Activated naive CD4-positive, alpha-beta T cell treated with anti-CD3 and anti-CD28 coated beads, Interleukin-2, amount 50 U/mL, for 24 hours (primary cell): ENCODE measurements around the gene SORCS2.

Source experiments
- H3K27ac Mint-ChIP-seq: one replicate; pipeline ENCODE4 v1.8.0; 2021; ENCODE audit warnings: mild to moderate bottlenecking, mixed read lengths
- H3K27me3 Mint-ChIP-seq: one replicate; pipeline ENCODE4 v1.8.0; 2021; ENCODE audit warnings: mixed read lengths
- H3K36me3 Mint-ChIP-seq: one replicate; pipeline ENCODE4 v1.8.0; 2021; ENCODE audit warnings: mixed read lengths
- H3K4me1 Mint-ChIP-seq: one replicate; pipeline ENCODE4 v1.8.0; 2021; ENCODE audit warnings: mixed read lengths
- H3K4me3 Mint-ChIP-seq: one replicate; pipeline ENCODE4 v1.8.0; 2021; ENCODE audit warnings: mild to moderate bottlenecking, mixed read lengths
- H3K9me3 Mint-ChIP-seq: one replicate; pipeline ENCODE4 v1.8.0; 2021; ENCODE audit warnings: mixed read lengths

SORCS2 gene

DNA sequence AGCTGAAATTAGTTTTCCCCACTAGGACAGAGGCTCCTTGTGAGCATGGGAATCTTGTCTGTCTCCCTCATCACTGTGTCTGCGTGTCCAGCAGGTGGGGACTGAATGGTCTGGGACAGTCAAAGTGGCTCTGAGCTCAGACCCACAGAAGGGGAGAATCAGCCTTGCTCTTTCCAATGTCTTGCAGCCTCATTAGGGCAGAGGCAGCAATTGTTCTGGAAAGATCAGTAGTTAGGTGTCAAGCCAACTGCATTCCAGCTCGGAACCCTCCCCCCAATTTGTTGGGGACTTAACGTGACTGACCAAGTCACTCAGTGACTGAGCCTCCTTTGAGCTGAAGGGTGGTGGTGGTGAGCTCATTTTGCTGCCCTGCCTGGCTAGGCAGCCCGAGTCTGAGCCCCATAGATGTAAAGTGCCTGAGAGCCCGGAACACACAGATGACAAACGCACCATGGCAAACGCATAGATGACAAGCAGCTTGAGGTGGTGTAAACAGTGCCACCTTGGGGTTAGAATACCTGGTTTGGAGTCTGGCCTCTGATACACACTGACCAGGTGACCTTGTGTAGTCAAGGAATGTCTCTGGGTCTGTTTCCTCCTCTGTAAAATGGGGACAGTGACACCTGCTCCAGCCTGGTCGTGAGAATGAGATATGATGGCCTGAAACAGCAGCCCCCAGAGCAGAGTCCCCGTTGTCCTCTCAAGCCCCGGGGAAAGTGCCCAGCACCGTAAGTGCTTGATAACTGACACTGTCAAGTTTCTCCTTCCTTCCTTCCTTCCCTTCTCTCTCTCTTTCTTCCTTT, 2.7 kb upstream of the SORCS2 start:
- H3K4me1 Mint-ChIP-seq, result no peaks in the 10 kb centered on the region
- H3K4me3 Mint-ChIP-seq, result no peak overlapping the region
- H3K27ac Mint-ChIP-seq, result no peak overlapping the region
- H3K27me3 Mint-ChIP-seq, result peaks cover 16% of the 10 kb centered on the region
- no peaks in the 10 kb centered on the region for H3K36me3 Mint-ChIP-seq
- no peaks in the 10 kb centered on the region for H3K9me3 Mint-ChIP-seq

- no peaks in the 10 kb centered on the region for H3K4me1 Mint-ChIP-seq
- no peaks in the 10 kb centered on the region for H3K36me3 Mint-ChIP-seq
- H3K9me3 Mint-ChIP-seq, result no peaks in the 10 kb centered on the region
- H3K4me3 Mint-ChIP-seq, result no peak overlapping the region
- H3K27ac Mint-ChIP-seq, result no peak overlapping the region
- H3K27me3 Mint-ChIP-seq, result peaks cover 18% of the 10 kb centered on the region
Observed at GRCh38 chr4:7190278-7190594, 2.1 kb upstream of the SORCS2 start.

DNA sequence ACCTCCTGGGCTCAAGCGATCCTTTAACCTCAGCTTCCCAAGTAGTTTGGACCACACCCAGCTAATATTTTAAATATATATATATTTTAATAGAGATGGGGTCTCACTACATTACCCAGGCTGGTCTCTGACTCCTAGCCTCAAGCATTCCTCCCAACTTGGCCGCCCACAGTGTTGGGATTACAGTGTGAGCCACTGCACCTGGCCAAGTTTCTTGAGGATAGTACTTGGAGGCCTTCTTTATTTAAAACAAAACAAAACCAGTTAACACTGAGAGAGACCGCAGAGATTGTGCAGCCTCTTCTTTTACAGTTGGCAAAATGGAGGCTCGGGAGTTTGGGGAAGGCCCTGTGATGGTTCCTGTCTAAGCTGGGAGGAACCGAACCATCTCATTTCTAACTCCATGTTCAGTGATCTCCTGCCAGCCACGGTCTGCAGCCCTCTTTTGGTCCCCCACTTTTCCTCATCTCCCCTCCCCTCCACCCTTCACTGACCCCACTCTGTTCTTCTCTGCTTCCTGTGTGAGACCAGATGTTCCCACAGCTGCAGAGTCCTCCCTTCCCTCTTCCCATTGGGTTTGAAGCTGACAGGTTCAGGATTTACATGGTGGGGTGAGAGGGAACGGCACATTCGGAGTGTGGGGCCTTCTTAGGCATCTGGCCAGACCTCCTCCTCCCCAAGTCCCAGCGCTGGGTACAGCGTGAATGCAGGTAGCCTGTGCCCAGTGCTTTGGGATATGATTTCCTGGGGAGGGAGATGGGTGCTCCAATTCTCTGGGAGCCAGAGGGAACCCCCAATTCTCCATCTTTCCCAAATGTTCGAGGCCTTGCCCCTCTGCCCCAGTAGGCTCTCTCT, 1.4 kb upstream of the SORCS2 start:
- Mint-ChIP-seq H3K27ac (no peak overlapping the region), H3K4me3 (no peak overlapping the region), H3K36me3 (no peaks in the 10 kb centered on the region), H3K27me3 (peaks cover 18% of the 10 kb centered on the region), H3K9me3 (no peaks in the 10 kb centered on the region), H3K4me1 (no peaks in the 10 kb centered on the region)

- Mint-ChIP-seq H3K27ac (no peak overlapping the region), H3K4me3 (peak overlapping the region; percentile 54), H3K4me1 (no peaks in the 10 kb centered on the region), H3K36me3 (no peaks in the 10 kb centered on the region), H3K27me3 (peaks cover 19% of the 10 kb centered on the region), H3K9me3 (no peaks in the 10 kb centered on the region)
Observed at GRCh38 chr4:7191546-7192251, 639 bp upstream of the SORCS2 start.

DNA sequence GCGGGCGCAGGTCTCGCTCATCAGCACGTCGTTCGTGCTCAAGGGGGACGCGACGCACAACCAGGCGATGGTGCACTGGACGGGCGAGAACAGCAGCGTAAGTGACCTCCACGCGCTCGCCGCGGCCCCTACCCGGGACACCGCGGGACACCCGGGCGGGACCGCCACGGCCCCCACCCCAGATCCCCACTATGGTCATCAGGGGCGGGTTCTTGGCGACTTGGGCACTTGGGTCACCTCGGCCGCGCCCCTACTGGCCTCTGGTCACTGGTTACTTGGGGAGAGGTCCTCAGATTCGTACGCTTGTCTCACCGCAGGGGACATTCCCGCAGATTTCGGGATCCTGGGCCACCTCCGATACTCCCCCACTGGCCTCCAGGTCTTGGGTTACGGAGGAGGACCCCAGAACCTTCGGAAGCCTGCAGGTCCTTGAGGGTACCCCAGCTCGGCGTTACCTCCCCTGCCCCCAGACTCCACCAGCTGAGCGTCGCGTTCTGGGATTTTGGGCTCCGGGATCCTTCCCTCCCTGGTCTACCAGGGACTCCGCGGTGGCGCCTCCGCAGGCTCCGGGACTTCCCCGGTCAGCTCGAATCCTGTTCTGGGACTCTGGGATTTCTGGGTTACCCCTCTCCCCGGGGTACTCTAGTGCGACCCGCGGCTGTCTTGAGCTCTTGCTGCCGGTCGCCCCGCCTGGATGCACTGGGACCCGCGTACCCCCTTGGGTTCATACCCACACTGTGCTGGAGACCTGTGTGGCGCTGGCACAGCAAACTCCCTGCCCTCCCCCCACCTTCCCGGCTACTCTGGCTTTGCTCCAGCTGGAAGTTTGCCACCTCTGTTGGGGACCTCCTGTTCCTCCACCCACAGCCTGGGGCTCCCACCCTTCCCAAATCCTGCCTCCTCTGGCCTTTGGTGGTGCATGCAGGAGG, 956 bp downstream of the SORCS2 start:
- Mint-ChIP-seq H3K4me1 (no peaks in the 10 kb centered on the region), H3K27ac (no peak overlapping the region), H3K36me3 (no peaks in the 10 kb centered on the region), H3K9me3 (no peaks in the 10 kb centered on the region), H3K27me3 (peaks cover 22% of the 10 kb centered on the region), H3K4me3 (peak overlapping the region; percentile 19)

GRCh38 chr4:7194251-7195140, 2.2 kb downstream of the SORCS2 start:
- H3K4me1 Mint-ChIP-seq, result no peaks in the 10 kb centered on the region
- H3K4me3 Mint-ChIP-seq, result no peak overlapping the region
- no peaks in the 10 kb centered on the region for H3K9me3 Mint-ChIP-seq
- no peaks in the 10 kb centered on the region for H3K36me3 Mint-ChIP-seq
- H3K27me3 Mint-ChIP-seq, result peaks cover 24% of the 10 kb centered on the region
- H3K27ac Mint-ChIP-seq, result no peak overlapping the region

GRCh38 chr4:7195141-7195515, 2.8 kb downstream of the SORCS2 start:
- Mint-ChIP-seq H3K36me3 (no peaks in the 10 kb centered on the region), H3K9me3 (no peaks in the 10 kb centered on the region), H3K27ac (no peak overlapping the region), H3K4me1 (no peaks in the 10 kb centered on the region), H3K4me3 (no peak overlapping the region), H3K27me3 (peaks cover 22% of the 10 kb centered on the region)

DNA sequence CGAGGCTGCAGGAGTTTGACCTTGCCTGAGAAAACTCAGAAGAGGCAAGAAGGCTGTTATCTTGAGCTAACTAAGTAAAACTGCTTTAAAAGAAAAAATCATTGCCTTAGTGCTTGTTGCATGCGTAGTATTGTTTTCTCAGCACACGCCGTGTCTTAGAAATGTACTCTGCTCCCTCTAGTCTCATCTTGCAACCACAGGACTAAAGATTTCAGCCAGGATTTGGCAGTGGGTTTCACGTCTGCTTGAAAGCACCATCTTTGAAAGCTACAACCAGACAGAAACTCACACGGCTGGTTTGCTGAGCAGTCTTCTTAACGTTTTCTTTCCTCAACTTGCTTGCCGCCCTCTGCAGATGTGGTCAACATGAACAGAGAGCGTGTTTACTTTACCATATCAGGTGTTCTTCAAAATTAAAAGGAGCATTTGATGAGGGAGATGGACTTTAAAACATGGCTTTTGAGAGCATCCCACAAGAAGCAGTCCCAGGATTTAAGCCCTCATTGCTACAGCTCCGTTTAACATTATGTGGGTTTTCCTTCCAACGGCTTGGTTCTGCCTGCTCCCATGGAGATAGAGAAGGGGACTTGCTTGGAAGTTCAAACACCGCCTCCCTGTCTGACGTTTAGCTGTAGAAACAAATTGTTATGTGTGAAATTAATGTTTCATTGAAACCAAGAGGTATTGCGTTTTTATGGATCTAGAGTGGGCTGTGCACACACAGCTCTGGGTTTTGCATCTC, 3.4 kb downstream of the SORCS2 start:
- peaks cover 19% of the 10 kb centered on the region for H3K27me3 Mint-ChIP-seq

GRCh38 chr4:7196288-7196651, 3.9 kb downstream of the SORCS2 start:
- Mint-ChIP-seq H3K27me3 (peaks cover 20% of the 10 kb centered on the region), H3K27ac (no peak overlapping the region), H3K36me3 (no peaks in the 10 kb centered on the region), H3K4me3 (no peak overlapping the region), H3K9me3 (no peaks in the 10 kb centered on the region), H3K4me1 (no peaks in the 10 kb centered on the region)

More for the DNA sequence above, 3.4 kb downstream of the SORCS2 start:
- Mint-ChIP-seq H3K4me3 (no peak overlapping the region), H3K27ac (no peak overlapping the region), H3K9me3 (no peaks in the 10 kb centered on the region), H3K4me1 (no peaks in the 10 kb centered on the region), H3K36me3 (no peaks in the 10 kb centered on the region)

- Mint-ChIP-seq H3K9me3 (no peaks in the 10 kb centered on the region), H3K4me1 (no peaks in the 10 kb centered on the region), H3K4me3 (no peak overlapping the region), H3K36me3 (no peaks in the 10 kb centered on the region), H3K27me3 (peaks cover 20% of the 10 kb centered on the region), H3K27ac (no peak overlapping the region)
Observed at GRCh38 chr4:7196736-7197135, 4.4 kb downstream of the SORCS2 start.

DNA sequence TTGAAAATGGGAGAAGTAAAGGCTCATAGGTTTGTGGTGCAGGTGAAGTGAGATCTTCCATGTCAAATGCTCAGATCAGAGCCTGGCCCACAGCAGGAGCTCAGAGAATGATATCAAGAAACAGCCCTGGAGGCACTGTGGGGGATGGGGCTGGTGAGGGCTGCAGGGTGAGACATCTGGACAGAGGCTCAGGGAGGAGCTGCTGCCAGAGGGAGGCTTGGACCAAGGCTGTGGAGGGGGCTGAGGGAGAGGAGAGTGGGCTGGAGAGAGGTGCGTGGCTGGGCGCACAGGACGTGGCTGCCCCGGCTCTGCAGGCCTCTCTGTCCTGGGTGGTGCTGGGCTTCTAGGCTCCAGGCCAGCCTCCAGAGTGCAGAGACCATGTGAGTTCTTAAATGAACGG, 5.6 kb downstream of the SORCS2 start:
- no peak overlapping the region for H3K4me3 Mint-ChIP-seq
- H3K9me3 Mint-ChIP-seq, result no peaks in the 10 kb centered on the region
- no peak overlapping the region for H3K27ac Mint-ChIP-seq
- H3K27me3 Mint-ChIP-seq, result peaks cover 23% of the 10 kb centered on the region
- no peaks in the 10 kb centered on the region for H3K4me1 Mint-ChIP-seq
- H3K36me3 Mint-ChIP-seq, result no peaks in the 10 kb centered on the region

- Mint-ChIP-seq H3K4me3 (no peak overlapping the region), H3K9me3 (no peaks in the 10 kb centered on the region), H3K27ac (no peak overlapping the region), H3K4me1 (no peaks in the 10 kb centered on the region), H3K36me3 (no peaks in the 10 kb centered on the region), H3K27me3 (peaks cover 23% of the 10 kb centered on the region)
Observed at GRCh38 chr4:7198440-7199128, 6.2 kb downstream of the SORCS2 start.

- H3K36me3 Mint-ChIP-seq, result no peaks in the 10 kb centered on the region
- no peaks in the 10 kb centered on the region for H3K4me1 Mint-ChIP-seq
- H3K27ac Mint-ChIP-seq, result no peak overlapping the region
- H3K27me3 Mint-ChIP-seq, result peaks cover 21% of the 10 kb centered on the region
- no peak overlapping the region for H3K4me3 Mint-ChIP-seq
- H3K9me3 Mint-ChIP-seq, result no peaks in the 10 kb centered on the region
Observed at GRCh38 chr4:7199129-7199725, 6.9 kb downstream of the SORCS2 start.
